Endometrial microvascular endothelial cells (primary cell): ENCODE data around the gene GCDH. TPM values are rescaled to one million over a fixed set of nuclear protein-coding genes. Genes with fewer than 3 reads are reported as not detected.

ENCODE experiments used
- in situ Hi-C: cut with HindIII; loops from 2 replicates; pipeline ENCODE4 v1.10.0; 2017; ENCODE audit warnings: low sequenced_read_pairs, low pct_unique_long_range_greater_than_20kb; ENCODE audit errors: inconsistent ontology term
- total RNA-seq: library from RNA; depleted of rRNA; stranded (reverse); fragments of >200 nt; gene quantifications from one replicate; pipeline ENCODE4 v1.2.3, GENCODE V29; 2015; ENCODE audit errors: inconsistent ontology term

GCDH gene
- total RNA-seq, 1 donor from 2014 or later, result 53.9 TPM

- in situ Hi-C loops, result no loop called here
Measured at GRCh38 chr19:12936582-12936981, 45.6 kb downstream of the GCDH start.

GRCh38 chr19:12937093-12937926 is 46.4 kb downstream of the GCDH start:
- in situ Hi-C loops, result no loop called here

GRCh38 chr19:12937927-12938778 is 47.2 kb downstream of the GCDH start, which contains the start of gene CALR:
TSS of gene CALR (plus strand) at chr19:12938609. CDS start at chr19:12938680, 71 bp downstream.
- in situ Hi-C loops, result no loop called here

DNA sequence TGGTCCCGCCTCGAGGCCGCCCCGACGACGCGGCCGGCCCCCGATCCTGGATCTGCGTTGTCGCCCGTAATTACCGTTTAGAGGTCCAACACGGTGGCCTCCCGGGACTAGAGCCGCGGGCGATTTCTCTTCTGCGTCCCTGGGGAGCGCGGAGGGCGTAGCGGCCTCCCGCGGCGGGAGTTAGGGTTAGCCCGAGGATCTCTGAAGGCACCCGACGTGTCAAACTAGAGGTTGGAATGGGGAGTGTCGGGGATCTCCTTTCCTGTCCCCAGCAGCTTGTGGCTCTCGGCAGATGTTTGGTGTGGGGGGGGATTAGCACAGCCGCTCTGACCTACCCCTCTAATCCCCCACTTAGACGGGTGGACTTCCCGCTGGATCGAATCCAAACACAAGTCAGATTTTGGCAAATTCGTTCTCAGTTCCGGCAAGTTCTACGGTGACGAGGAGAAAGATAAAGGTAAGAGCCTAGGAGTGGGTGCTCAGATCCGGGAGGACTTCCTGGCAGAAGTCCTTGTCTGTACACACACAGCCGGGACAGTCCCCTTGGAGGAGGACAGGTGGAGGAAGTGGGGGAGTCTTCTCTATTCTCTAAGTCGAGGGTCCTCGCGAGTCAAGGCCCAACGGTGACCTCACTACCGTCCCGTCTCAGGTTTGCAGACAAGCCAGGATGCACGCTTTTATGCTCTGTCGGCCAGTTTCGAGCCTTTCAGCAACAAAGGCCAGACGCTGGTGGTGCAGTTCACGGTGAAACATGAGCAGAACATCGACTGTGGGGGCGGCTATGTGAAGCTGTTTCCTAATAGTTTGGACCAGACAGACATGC is 48.0 kb downstream of the GCDH start:
- in situ Hi-C loops, result no loop called here

- in situ Hi-C loops, result no loop called here
Measured at GRCh38 chr19:12939975-12940423, 49.0 kb downstream of the GCDH start.

- in situ Hi-C loops, result no loop called here
Measured at GRCh38 chr19:12940897-12941296, 49.9 kb downstream of the GCDH start.

GRCh38 chr19:12943437-12944044 is 52.6 kb downstream of the GCDH start:
- in situ Hi-C loops, result no loop called here

- in situ Hi-C loops, result no loop called here
Measured at GRCh38 chr19:12944104-12944674, 53.2 kb downstream of the GCDH start.

DNA sequence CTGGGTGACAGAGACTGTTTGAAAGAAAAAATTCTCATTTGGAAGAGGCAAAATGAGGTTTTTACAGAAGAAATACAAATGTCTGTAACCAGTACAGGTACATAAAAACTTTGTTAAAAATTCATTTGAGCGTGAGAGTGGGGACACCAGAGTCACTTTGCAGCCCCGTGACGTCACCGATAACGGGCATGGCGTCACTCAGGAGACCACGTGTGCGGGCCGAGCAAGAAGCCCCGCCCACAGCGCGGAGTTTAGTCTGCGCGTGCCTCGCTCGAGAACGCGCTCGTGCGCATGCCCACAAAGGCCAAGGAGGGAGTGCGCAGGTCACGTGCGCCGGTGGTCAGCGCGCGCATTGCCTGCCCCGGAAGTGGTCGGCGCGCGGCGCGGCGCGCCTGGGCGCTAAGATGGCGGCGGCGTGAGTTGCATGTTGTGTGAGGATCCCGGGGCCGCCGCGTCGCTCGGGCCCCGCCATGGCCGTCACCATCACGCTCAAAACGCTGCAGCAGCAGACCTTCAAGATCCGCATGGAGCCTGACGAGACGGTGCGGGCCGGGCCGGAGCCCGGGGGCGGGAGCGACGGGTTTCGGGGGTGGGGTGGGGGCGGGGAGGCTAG is 54.6 kb downstream of the GCDH start, which contains the start of gene RAD23A:
Gene RAD23A (plus strand): TSS at position 384 of the 613 bp plus-strand sequence. CDS start 87 bp downstream, at position 471.
- in situ Hi-C loops, result no loop called here

- in situ Hi-C loops, result no loop called here
Measured at GRCh38 chr19:12946092-12946721, 55.2 kb downstream of the GCDH start.

DNA sequence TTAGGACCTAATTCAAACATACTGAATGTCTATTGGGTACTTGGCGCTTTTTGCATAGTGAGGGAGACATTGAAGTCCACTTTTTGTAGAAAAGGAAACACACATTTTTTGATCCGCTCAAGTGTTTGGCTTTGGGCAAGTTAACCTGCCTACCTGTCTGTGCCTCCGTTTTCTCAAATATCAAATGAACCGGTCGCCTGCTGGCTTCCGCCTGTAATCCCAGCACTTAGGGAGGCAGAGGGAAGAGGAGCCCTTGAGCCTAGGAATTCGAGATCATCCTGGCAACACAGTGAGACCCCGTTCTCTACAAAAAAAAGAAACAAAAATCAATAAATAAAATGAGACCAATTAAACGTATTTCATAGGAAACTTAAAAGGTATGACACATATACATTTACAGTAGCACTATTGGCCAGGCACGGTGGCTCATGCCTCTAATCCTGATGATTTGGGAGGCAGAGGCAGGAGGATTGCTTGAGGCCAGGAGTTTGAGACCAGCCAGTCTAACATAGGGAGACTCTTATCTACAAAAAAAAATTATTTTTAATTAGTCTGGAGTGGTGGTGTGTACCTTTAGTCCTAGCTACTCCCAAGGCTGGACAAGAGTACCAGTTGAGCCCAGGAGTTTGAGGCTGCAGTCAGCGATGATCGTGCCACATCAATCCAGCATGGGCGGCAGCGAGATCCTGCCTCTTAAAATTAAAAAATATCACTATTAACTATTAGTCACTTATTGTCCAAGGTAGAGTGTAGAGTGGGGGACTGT is 56.0 kb downstream of the GCDH start:
- in situ Hi-C loops, result no loop called here

DNA sequence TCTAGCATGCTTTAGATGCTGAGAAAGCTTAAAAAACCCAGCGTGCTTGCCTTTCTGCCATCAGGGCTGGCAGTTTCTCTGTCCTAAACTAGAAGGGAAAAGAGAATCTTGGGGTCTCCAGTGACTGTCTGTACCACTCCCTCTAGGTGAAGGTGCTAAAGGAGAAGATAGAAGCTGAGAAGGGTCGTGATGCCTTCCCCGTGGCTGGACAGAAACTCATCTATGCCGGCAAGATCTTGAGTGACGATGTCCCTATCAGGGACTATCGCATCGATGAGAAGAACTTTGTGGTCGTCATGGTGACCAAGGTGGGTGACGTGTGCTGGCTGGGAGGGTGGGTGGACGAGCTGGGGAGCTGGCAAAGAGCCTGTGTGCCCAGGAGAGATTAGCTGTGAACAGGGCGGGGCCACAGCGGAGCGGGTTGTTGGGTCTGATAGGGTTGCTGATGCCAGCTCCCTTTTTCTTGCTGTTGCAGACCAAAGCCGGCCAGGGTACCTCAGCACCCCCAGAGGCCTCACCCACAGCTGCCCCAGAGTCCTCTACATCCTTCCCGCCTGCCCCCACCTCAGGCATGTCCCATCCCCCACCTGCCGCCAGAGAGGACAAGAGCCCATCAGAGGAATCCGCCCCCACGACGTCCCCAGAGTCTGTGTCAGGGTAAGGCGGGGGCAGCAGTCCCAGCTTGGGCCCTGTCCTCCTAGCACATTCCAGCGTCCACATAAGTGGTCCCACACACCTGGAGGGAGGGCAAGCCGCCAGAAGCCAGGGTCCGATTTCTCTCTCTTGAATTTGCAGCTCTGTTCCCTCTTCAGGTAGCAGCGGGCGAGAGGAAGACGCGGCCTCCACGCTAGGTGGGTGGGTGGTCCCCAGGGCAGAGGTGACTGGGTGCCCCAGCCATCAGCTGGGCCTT is 57.0 kb downstream of the GCDH start:
- in situ Hi-C loops, result no loop called here

DNA sequence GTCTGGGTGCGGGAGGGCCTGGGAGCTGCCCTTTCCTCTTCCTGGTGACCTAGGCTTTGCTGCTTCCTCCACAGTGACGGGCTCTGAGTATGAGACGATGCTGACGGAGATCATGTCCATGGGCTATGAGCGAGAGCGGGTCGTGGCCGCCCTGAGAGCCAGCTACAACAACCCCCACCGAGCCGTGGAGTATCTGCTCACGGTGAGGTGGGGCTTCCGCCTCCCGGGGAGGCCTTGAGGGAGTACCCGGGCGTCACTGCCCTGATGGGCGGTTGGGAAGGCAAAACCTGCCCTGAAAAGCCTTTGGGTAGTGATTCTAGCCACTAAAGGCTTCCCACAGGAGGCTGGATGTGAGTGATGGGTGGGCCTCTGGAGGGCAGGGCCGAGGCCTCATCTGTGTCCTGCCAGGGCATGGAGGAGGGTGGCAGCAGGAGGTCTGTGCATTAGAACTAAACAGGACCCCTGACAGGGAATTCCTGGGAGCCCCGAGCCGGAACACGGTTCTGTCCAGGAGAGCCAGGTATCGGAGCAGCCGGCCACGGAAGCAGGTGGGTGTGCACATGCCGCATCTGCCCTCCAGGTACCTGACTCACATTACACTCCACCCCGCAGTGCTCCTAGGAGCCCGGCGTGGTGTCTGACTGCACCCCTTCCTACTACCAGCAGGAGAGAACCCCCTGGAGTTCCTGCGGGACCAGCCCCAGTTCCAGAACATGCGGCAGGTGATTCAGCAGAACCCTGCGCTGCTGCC is 57.8 kb downstream of the GCDH start:
- in situ Hi-C loops, result no loop called here
